ENCODE data around the gene PIGQ.

Gene PIGQ

DNA sequence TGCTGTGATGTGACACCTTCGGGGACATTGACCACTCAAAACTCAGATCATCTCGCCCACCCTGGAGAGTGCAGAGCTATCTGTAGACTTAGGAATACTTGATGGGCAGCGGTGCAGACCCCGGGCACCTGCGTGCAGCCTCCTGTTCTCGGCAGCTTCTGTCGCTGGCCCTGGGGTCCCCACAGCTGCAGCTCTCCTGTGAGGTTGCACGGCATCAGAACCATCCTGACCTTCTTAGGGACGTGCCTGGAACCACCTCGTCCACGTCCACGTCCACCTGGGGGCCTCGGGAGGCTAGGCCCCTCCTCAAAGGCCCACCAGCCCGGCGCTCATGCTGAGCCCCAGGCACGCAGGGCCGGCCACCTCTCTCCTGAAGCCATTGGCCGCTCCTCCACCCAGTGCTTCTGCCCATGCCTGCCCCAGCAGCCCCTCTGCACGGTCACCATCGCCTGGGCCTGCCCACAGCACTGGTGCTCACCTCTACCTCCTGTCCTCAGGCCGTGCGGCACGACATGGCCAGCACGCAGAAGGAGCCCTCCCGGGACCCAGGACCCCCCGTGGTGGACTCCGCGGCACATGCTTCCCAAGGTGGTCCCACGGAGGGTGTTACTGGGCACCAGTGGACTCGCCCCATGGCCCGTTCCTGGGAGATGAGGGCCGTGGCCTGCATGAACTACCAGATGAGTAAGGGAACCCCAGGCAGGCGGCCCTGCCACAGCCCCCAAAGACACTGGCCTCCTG lies 58.7 kb downstream of the PIGQ start:
- DNase-seq (ENCODE audit: low spot score): no peak

- DNase-seq (ENCODE audit: low spot score): no peak
Observed at GRCh38 chr16:629185-629832, 59.5 kb downstream of the PIGQ start.

GRCh38 chr16:629833-630248 lies 60.1 kb downstream of the PIGQ start:
- DNase-seq (ENCODE audit: low spot score): no peak

DNA sequence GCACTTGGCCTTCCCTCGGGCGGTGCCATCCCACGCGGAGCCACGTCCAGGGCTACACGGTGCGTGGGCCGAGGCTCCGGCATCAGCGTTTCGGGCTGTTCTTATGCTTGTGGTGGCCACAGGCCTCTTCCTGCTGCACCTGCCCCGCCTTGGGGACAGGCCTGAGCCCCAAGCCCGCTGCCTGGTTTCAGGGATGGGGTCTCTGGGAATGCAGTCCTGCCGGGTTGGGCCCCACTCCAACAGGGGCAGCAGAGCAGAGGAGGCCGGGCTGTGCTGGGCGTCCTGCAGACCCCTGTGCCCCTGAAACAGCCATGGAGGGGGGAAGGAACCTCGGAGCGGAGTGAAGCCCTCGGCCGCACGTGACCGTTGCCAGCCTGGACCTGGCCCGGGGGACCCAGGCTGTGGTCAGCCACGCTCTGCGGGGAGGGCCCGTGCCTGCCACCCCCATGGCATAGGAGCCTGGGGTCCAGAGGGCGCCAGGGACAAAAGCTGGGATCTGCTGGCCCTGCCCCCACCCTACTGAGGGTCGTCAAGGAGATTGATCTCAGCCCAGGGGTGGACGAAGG lies 60.6 kb downstream of the PIGQ start:
- no peak for DNase-seq (ENCODE audit: low spot score)

GRCh38 chr16:630815-631405 lies 61.1 kb downstream of the PIGQ start, which contains the start of gene WFIKKN1:
TSS of gene WFIKKN1 (plus strand) at chr16:630985. CDS start at chr16:631254, 269 bp downstream.
- DNase-seq (ENCODE audit: low spot score): no peak

DNA sequence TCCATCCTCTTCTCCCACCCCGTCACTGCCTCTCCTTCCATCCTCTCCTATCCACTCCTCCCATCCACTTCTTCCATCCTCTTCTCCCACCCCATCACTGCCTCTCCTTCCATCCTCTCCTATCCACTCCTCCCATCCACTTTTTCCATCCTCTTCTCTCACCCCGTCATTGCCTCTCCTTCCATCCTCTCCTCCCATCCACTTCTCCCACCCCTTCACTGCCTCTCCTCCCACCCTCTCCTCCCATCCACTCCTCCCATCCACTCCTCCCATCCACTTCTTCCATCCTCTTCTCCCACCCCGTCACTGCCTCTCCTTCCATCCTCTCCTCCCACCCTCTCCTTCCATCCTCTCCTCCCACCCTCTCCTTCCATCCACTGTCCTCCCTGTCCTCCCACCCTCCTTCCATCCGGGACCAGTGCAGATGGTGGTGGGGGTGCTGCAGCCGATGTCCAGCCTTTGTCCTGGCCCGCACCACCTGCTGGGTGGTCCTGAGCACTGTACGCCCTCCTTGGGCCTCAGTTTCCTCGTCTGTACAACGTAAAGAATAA lies 62.1 kb downstream of the PIGQ start:
- no peak for DNase-seq (ENCODE audit: low spot score)

- DNase-seq (ENCODE audit: low spot score): no peak
Observed at GRCh38 chr16:632486-633335, 62.9 kb downstream of the PIGQ start.

- no peak for DNase-seq (ENCODE audit: low spot score)
Observed at GRCh38 chr16:633336-634050, 63.7 kb downstream of the PIGQ start.

Data from hepatic stellate cell (primary cell).